Measurements from ENCODE around the gene DCAF12.

DCAF12 gene

GRCh38 chr9:34124926-34125325 lies 1.6 kb downstream of the DCAF12 start:
- peak overlapping the region; percentile 85 for H3K4me3 ChIP-seq (ENCODE audit: low read length)
- 66% methylated on average over 6 of the region's 6 CpGs for WGBS

GRCh38 chr9:34124099-34124498 lies 2.4 kb downstream of the DCAF12 start:
- Histone ChIP-seq H3K27ac (ENCODE audit: low read depth, low read length) (no peak overlapping the region), H3K9ac (ENCODE audit: low read depth, low read length) (no peak overlapping the region), H3K36me3 (ENCODE audit: insufficient read depth, low read length) (peaks cover 51% of the 10 kb centered on the region)

More at GRCh38 chr9:34124926-34125325, 1.6 kb downstream of the DCAF12 start:
- H3K27ac ChIP-seq (ENCODE audit: low read depth, low read length) = no peak overlapping the region
- peaks cover 43% of the 10 kb centered on the region for H3K36me3 ChIP-seq (ENCODE audit: insufficient read depth, low read length)
- H3K4me1 ChIP-seq (ENCODE audit: insufficient read depth, low read length) = peaks cover 13% of the 10 kb centered on the region
- H3K9ac ChIP-seq (ENCODE audit: low read depth, low read length) = peak overlapping the region; percentile 77; the same call in 1 of the 2 replicates
- no peaks in the 10 kb centered on the region for H3K9me3 ChIP-seq (ENCODE audit: insufficient read depth, low read depth, low read length)
- H3K27me3 ChIP-seq (ENCODE audit: insufficient read depth, low read length) = no peaks in the 10 kb centered on the region

GRCh38 chr9:34123682-34124081 lies 2.8 kb downstream of the DCAF12 start:
- 94% methylated on average over 6 of the region's 6 CpGs for WGBS
- H3K27me3 ChIP-seq (ENCODE audit: insufficient read depth, low read length) = no peaks in the 10 kb centered on the region
- no peak overlapping the region for H3K9ac ChIP-seq (ENCODE audit: low read depth, low read length)
- H3K9me3 ChIP-seq (ENCODE audit: insufficient read depth, low read depth, low read length) = no peaks in the 10 kb centered on the region
- H3K36me3 ChIP-seq (ENCODE audit: insufficient read depth, low read length) = peaks cover 55% of the 10 kb centered on the region
- no peak overlapping the region for H3K27ac ChIP-seq (ENCODE audit: low read depth, low read length)
- H3K4me3 ChIP-seq (ENCODE audit: low read length) = no peak overlapping the region
- peaks cover 13% of the 10 kb centered on the region for H3K4me1 ChIP-seq (ENCODE audit: insufficient read depth, low read length)

More at GRCh38 chr9:34124099-34124498, 2.4 kb downstream of the DCAF12 start:
- H3K4me1 ChIP-seq (ENCODE audit: insufficient read depth, low read length) = peaks cover 13% of the 10 kb centered on the region
- no peaks in the 10 kb centered on the region for H3K9me3 ChIP-seq (ENCODE audit: insufficient read depth, low read depth, low read length)
- H3K4me3 ChIP-seq (ENCODE audit: low read length) = no peak overlapping the region
- H3K27me3 ChIP-seq (ENCODE audit: insufficient read depth, low read length) = no peaks in the 10 kb centered on the region
- 85% methylated on average over 4 of the region's 4 CpGs for WGBS

- no peaks in the 10 kb centered on the region for H3K27me3 ChIP-seq (ENCODE audit: insufficient read depth, low read length)
- no peak overlapping the region for H3K9ac ChIP-seq (ENCODE audit: low read depth, low read length)
- H3K9me3 ChIP-seq (ENCODE audit: insufficient read depth, low read depth, low read length) = no peaks in the 10 kb centered on the region
- no peak overlapping the region for H3K4me3 ChIP-seq (ENCODE audit: low read length)
- no peak overlapping the region for H3K27ac ChIP-seq (ENCODE audit: low read depth, low read length)
- peaks cover 6% of the 10 kb centered on the region for H3K4me1 ChIP-seq (ENCODE audit: insufficient read depth, low read length)
- 93% methylated on average over 3 of the region's 3 CpGs for WGBS
- peaks cover 71% of the 10 kb centered on the region for H3K36me3 ChIP-seq (ENCODE audit: insufficient read depth, low read length)
Observed at GRCh38 chr9:34121996-34122395, 4.5 kb downstream of the DCAF12 start.

- Histone ChIP-seq H3K27me3 (ENCODE audit: insufficient read depth, low read length) (no peaks in the 10 kb centered on the region), H3K9ac (ENCODE audit: low read depth, low read length) (no peak overlapping the region), H3K36me3 (ENCODE audit: insufficient read depth, low read length) (peaks cover 86% of the 10 kb centered on the region), H3K4me3 (ENCODE audit: low read length) (no peak overlapping the region), H3K27ac (ENCODE audit: low read depth, low read length) (no peak overlapping the region), H3K9me3 (ENCODE audit: insufficient read depth, low read depth, low read length) (no peaks in the 10 kb centered on the region), H3K4me1 (ENCODE audit: insufficient read depth, low read length) (no peaks in the 10 kb centered on the region)
- 96% methylated on average over 3 of the region's 3 CpGs for WGBS
Observed at GRCh38 chr9:34119713-34120112, 6.8 kb downstream of the DCAF12 start.

GRCh38 chr9:34114436-34114835 lies 12.1 kb downstream of the DCAF12 start:
- Histone ChIP-seq H3K9me3 (ENCODE audit: insufficient read depth, low read depth, low read length) (no peaks in the 10 kb centered on the region), H3K36me3 (ENCODE audit: insufficient read depth, low read length) (peaks cover 62% of the 10 kb centered on the region), H3K27ac (ENCODE audit: low read depth, low read length) (no peak overlapping the region), H3K27me3 (ENCODE audit: insufficient read depth, low read length) (no peaks in the 10 kb centered on the region), H3K9ac (ENCODE audit: low read depth, low read length) (no peak overlapping the region), H3K4me3 (ENCODE audit: low read length) (no peak overlapping the region), H3K4me1 (ENCODE audit: insufficient read depth, low read length) (no peaks in the 10 kb centered on the region)
- 98% methylated on average over 4 of the region's 4 CpGs for WGBS

- no peaks in the 10 kb centered on the region for H3K9me3 ChIP-seq (ENCODE audit: insufficient read depth, low read depth, low read length)
Observed at GRCh38 chr9:34106110-34106509, 20.4 kb downstream of the DCAF12 start.

GRCh38 chr9:34102796-34103195 lies 23.7 kb downstream of the DCAF12 start:
- Histone ChIP-seq H3K9ac (ENCODE audit: low read depth, low read length) (no peak overlapping the region), H3K36me3 (ENCODE audit: insufficient read depth, low read length) (peaks cover 84% of the 10 kb centered on the region), H3K4me3 (ENCODE audit: low read length) (no peak overlapping the region), H3K27ac (ENCODE audit: low read depth, low read length) (no peak overlapping the region), H3K27me3 (ENCODE audit: insufficient read depth, low read length) (no peaks in the 10 kb centered on the region), H3K9me3 (ENCODE audit: insufficient read depth, low read depth, low read length) (no peaks in the 10 kb centered on the region), H3K4me1 (ENCODE audit: insufficient read depth, low read length) (no peaks in the 10 kb centered on the region)
- WGBS = 96% methylated on average over 11 of the region's 11 CpGs

More at GRCh38 chr9:34106110-34106509, 20.4 kb downstream of the DCAF12 start:
- Histone ChIP-seq H3K9ac (ENCODE audit: low read depth, low read length) (no peak overlapping the region), H3K27me3 (ENCODE audit: insufficient read depth, low read length) (no peaks in the 10 kb centered on the region), H3K4me1 (ENCODE audit: insufficient read depth, low read length) (no peaks in the 10 kb centered on the region), H3K27ac (ENCODE audit: low read depth, low read length) (no peak overlapping the region), H3K4me3 (ENCODE audit: low read length) (no peak overlapping the region), H3K36me3 (ENCODE audit: insufficient read depth, low read length) (peaks cover 77% of the 10 kb centered on the region)
- 95% methylated on average over 5 of the region's 5 CpGs for WGBS

GRCh38 chr9:34098307-34098706 lies 28.2 kb downstream of the DCAF12 start:
- Histone ChIP-seq H3K27me3 (ENCODE audit: insufficient read depth, low read length) (no peaks in the 10 kb centered on the region), H3K4me1 (ENCODE audit: insufficient read depth, low read length) (no peaks in the 10 kb centered on the region), H3K27ac (ENCODE audit: low read depth, low read length) (no peak overlapping the region), H3K36me3 (ENCODE audit: insufficient read depth, low read length) (peaks cover 81% of the 10 kb centered on the region), H3K9ac (ENCODE audit: low read depth, low read length) (no peak overlapping the region), H3K4me3 (ENCODE audit: low read length) (no peak overlapping the region), H3K9me3 (ENCODE audit: insufficient read depth, low read depth, low read length) (no peaks in the 10 kb centered on the region)
- WGBS = 92% methylated on average over 5 of the region's 5 CpGs

- WGBS = 87% methylated on average over 1 of the region's 1 CpG
- H3K4me1 ChIP-seq (ENCODE audit: insufficient read depth, low read length) = no peaks in the 10 kb centered on the region
- no peak overlapping the region for H3K9ac ChIP-seq (ENCODE audit: low read depth, low read length)
- H3K27ac ChIP-seq (ENCODE audit: low read depth, low read length) = no peak overlapping the region
- H3K36me3 ChIP-seq (ENCODE audit: insufficient read depth, low read length) = peaks cover 81% of the 10 kb centered on the region
- no peak overlapping the region for H3K4me3 ChIP-seq (ENCODE audit: low read length)
- no peaks in the 10 kb centered on the region for H3K27me3 ChIP-seq (ENCODE audit: insufficient read depth, low read length)
- H3K9me3 ChIP-seq (ENCODE audit: insufficient read depth, low read depth, low read length) = no peaks in the 10 kb centered on the region
Observed at GRCh38 chr9:34097865-34098264, 28.6 kb downstream of the DCAF12 start.

GRCh38 chr9:34096751-34097150 lies 29.7 kb downstream of the DCAF12 start:
- H3K9ac ChIP-seq (ENCODE audit: low read depth, low read length) = no peak overlapping the region
- peaks cover 80% of the 10 kb centered on the region for H3K36me3 ChIP-seq (ENCODE audit: insufficient read depth, low read length)
- no peaks in the 10 kb centered on the region for H3K9me3 ChIP-seq (ENCODE audit: insufficient read depth, low read depth, low read length)
- no peaks in the 10 kb centered on the region for H3K27me3 ChIP-seq (ENCODE audit: insufficient read depth, low read length)
- H3K27ac ChIP-seq (ENCODE audit: low read depth, low read length) = no peak overlapping the region
- H3K4me3 ChIP-seq (ENCODE audit: low read length) = no peak overlapping the region
- WGBS = 98% methylated on average over 4 of the region's 4 CpGs
- no peaks in the 10 kb centered on the region for H3K4me1 ChIP-seq (ENCODE audit: insufficient read depth, low read length)

- Histone ChIP-seq H3K4me3 (ENCODE audit: low read length) (no peak overlapping the region), H3K36me3 (ENCODE audit: insufficient read depth, low read length) (peaks cover 87% of the 10 kb centered on the region), H3K9ac (ENCODE audit: low read depth, low read length) (no peak overlapping the region), H3K27ac (ENCODE audit: low read depth, low read length) (no peak overlapping the region), H3K4me1 (ENCODE audit: insufficient read depth, low read length) (no peaks in the 10 kb centered on the region), H3K27me3 (ENCODE audit: insufficient read depth, low read length) (no peaks in the 10 kb centered on the region), H3K9me3 (ENCODE audit: insufficient read depth, low read depth, low read length) (no peaks in the 10 kb centered on the region)
- WGBS = 94% methylated on average over 5 of the region's 5 CpGs
Observed at GRCh38 chr9:34093578-34093977, 32.9 kb downstream of the DCAF12 start.
